Activated naive CD4-positive, alpha-beta T cell treated with anti-CD3 and anti-CD28 coated beads for 36 hours (primary cell): ENCODE measurements around the gene OTC. TPM values are rescaled to one million over a fixed set of nuclear protein-coding genes. Genes with fewer than 3 reads are reported as not detected.

Source experiments
- CTCF ChIA-PET: fragments of 350-600 bp; sonication (Branson Sonifier 250); formaldehyde crosslinking; loops from one replicate; lab custom pipeline; 2021; ENCODE audit warnings: antibody characterized with exemption; lab: Charles Lee
- DNase-seq: peaks from one replicate; pipeline ENCODE4 v3.0.0-alpha.2; 2020
- H3K27ac Mint-ChIP-seq: one replicate; pipeline ENCODE4 v1.8.0; 2021; ENCODE audit warnings: mild to moderate bottlenecking, mixed read lengths
- H3K27me3 Mint-ChIP-seq: one replicate; pipeline ENCODE4 v1.8.0; 2021; ENCODE audit warnings: low read depth, mixed read lengths
- H3K36me3 Mint-ChIP-seq: one replicate; pipeline ENCODE4 v1.8.0; 2021; ENCODE audit warnings: low read depth, mixed read lengths
- H3K4me1 Mint-ChIP-seq: one replicate; pipeline ENCODE4 v1.8.0; 2021; ENCODE audit warnings: low read depth, mixed read lengths
- H3K4me3 Mint-ChIP-seq: one replicate; pipeline ENCODE4 v1.8.0; 2021; ENCODE audit warnings: mild to moderate bottlenecking, moderate library complexity, mixed read lengths
- H3K9me3 Mint-ChIP-seq: one replicate; pipeline ENCODE4 v1.8.0; 2021; ENCODE audit warnings: mixed read lengths
- intact Hi-C: fragments of 100-400 bp; cut with micrococcal nuclease; formaldehyde crosslinking; loops from one replicate; pipeline ENCODE4 v1.15.1; 2023
- total RNA-seq, 2 experiments: library from RNA; stranded (reverse); gene quantifications; one replicate each; pipeline ENCODE4 v1.2.3, GENCODE V29; 2021

The OTC gene
- total RNA-seq, 2 experiments from 2014 or later = not detected

GRCh38 chrX:38368774-38369173 lies 16.4 kb downstream of the OTC start:
- no peak for DNase-seq
- no peak overlapping the region for H3K27ac Mint-ChIP-seq
- intact Hi-C loops = no loop called here
- H3K9me3 Mint-ChIP-seq = no peaks in the 10 kb centered on the region
- H3K27me3 Mint-ChIP-seq = no peaks in the 10 kb centered on the region
- CTCF ChIA-PET = no interaction called here
- H3K36me3 Mint-ChIP-seq = no peaks in the 10 kb centered on the region
- H3K4me1 Mint-ChIP-seq = no peaks in the 10 kb centered on the region
- no peak overlapping the region for H3K4me3 Mint-ChIP-seq

- Mint-ChIP-seq H3K4me3 (no peak overlapping the region), H3K36me3 (no peaks in the 10 kb centered on the region), H3K27ac (no peak overlapping the region), H3K27me3 (no peaks in the 10 kb centered on the region), H3K4me1 (no peaks in the 10 kb centered on the region), H3K9me3 (no peaks in the 10 kb centered on the region)
- CTCF ChIA-PET = no interaction called here
- intact Hi-C loops = no loop called here
- DNase-seq = no peak
These were observed 19.2 kb downstream of the OTC start for GRCh38 chrX:38371641-38372040.

- no peaks in the 10 kb centered on the region for H3K4me1 Mint-ChIP-seq
- no peaks in the 10 kb centered on the region for H3K9me3 Mint-ChIP-seq
- CTCF ChIA-PET = no interaction called here
- no peak overlapping the region for H3K4me3 Mint-ChIP-seq
- no peak for DNase-seq
- intact Hi-C loops = no loop called here
- H3K36me3 Mint-ChIP-seq = no peaks in the 10 kb centered on the region
- H3K27me3 Mint-ChIP-seq = peaks cover 4% of the 10 kb centered on the region
- no peak overlapping the region for H3K27ac Mint-ChIP-seq
These were observed 22.0 kb downstream of the OTC start for GRCh38 chrX:38374431-38374830.

GRCh38 chrX:38375891-38376290 lies 23.5 kb downstream of the OTC start:
- CTCF ChIA-PET = no interaction called here
- Mint-ChIP-seq H3K4me1 (no peaks in the 10 kb centered on the region), H3K36me3 (no peaks in the 10 kb centered on the region), H3K9me3 (no peaks in the 10 kb centered on the region), H3K27me3 (peaks cover 4% of the 10 kb centered on the region), H3K4me3 (no peak overlapping the region), H3K27ac (no peak overlapping the region)
- intact Hi-C loops = no loop called here
- DNase-seq = no peak

GRCh38 chrX:38376747-38377146 lies 24.3 kb downstream of the OTC start:
- H3K4me1 Mint-ChIP-seq = no peaks in the 10 kb centered on the region
- intact Hi-C loops = no loop called here
- H3K9me3 Mint-ChIP-seq = no peaks in the 10 kb centered on the region
- H3K27me3 Mint-ChIP-seq = peaks cover 4% of the 10 kb centered on the region
- H3K27ac Mint-ChIP-seq = no peak overlapping the region
- no peak overlapping the region for H3K4me3 Mint-ChIP-seq
- no peak for DNase-seq
- H3K36me3 Mint-ChIP-seq = no peaks in the 10 kb centered on the region
- CTCF ChIA-PET = no interaction called here

- Mint-ChIP-seq H3K27ac (no peak overlapping the region), H3K9me3 (no peaks in the 10 kb centered on the region), H3K36me3 (no peaks in the 10 kb centered on the region), H3K4me3 (no peak overlapping the region), H3K4me1 (no peaks in the 10 kb centered on the region), H3K27me3 (peaks cover 4% of the 10 kb centered on the region)
- CTCF ChIA-PET = no interaction called here
- intact Hi-C loops = no loop called here
- no peak for DNase-seq
These were observed 26.7 kb downstream of the OTC start for GRCh38 chrX:38379088-38379487.

- CTCF ChIA-PET = interaction anchor here (1.1 kb wide), 1 partner anchor 82 kb away, joined by 3 read pairs; no protein-coding TSS in a partner anchor
- no peak overlapping the region for H3K4me3 Mint-ChIP-seq
- peaks cover 7% of the 10 kb centered on the region for H3K27me3 Mint-ChIP-seq
- H3K4me1 Mint-ChIP-seq = no peaks in the 10 kb centered on the region
- H3K36me3 Mint-ChIP-seq = no peaks in the 10 kb centered on the region
- H3K27ac Mint-ChIP-seq = no peak overlapping the region
- no peaks in the 10 kb centered on the region for H3K9me3 Mint-ChIP-seq
- intact Hi-C loops = no loop called here
- no peak for DNase-seq
These were observed 30.3 kb downstream of the OTC start for GRCh38 chrX:38382663-38383062.

GRCh38 chrX:38400389-38400910 lies 48.0 kb downstream of the OTC start:
- CTCF ChIA-PET = no interaction called here

GRCh38 chrX:38402118-38402517 lies 49.7 kb downstream of the OTC start:
- intact Hi-C loops = no loop called here
- Mint-ChIP-seq H3K36me3 (no peaks in the 10 kb centered on the region), H3K27ac (no peak overlapping the region), H3K4me3 (no peak overlapping the region), H3K9me3 (no peaks in the 10 kb centered on the region), H3K27me3 (peaks cover 2% of the 10 kb centered on the region), H3K4me1 (no peaks in the 10 kb centered on the region)
- no peak for DNase-seq
- CTCF ChIA-PET = no interaction called here

More at GRCh38 chrX:38400389-38400910, 48.0 kb downstream of the OTC start:
- no peaks in the 10 kb centered on the region for H3K9me3 Mint-ChIP-seq
- no peaks in the 10 kb centered on the region for H3K36me3 Mint-ChIP-seq
- H3K27ac Mint-ChIP-seq = no peak overlapping the region
- intact Hi-C loops = no loop called here
- DNase-seq = no peak
- H3K4me1 Mint-ChIP-seq = no peaks in the 10 kb centered on the region
- no peaks in the 10 kb centered on the region for H3K27me3 Mint-ChIP-seq
- H3K4me3 Mint-ChIP-seq = no peak overlapping the region

GRCh38 chrX:38403834-38404233 lies 51.4 kb downstream of the OTC start:
- H3K27ac Mint-ChIP-seq = no peak overlapping the region
- no peaks in the 10 kb centered on the region for H3K9me3 Mint-ChIP-seq
- intact Hi-C loops = no loop called here
- no peak for DNase-seq
- peaks cover 2% of the 10 kb centered on the region for H3K27me3 Mint-ChIP-seq
- H3K36me3 Mint-ChIP-seq = no peaks in the 10 kb centered on the region
- no peaks in the 10 kb centered on the region for H3K4me1 Mint-ChIP-seq
- CTCF ChIA-PET = no interaction called here
- H3K4me3 Mint-ChIP-seq = no peak overlapping the region

GRCh38 chrX:38407126-38407525 lies 54.7 kb downstream of the OTC start:
- H3K9me3 Mint-ChIP-seq = no peaks in the 10 kb centered on the region
- CTCF ChIA-PET = no interaction called here
- no peaks in the 10 kb centered on the region for H3K4me1 Mint-ChIP-seq
- no peaks in the 10 kb centered on the region for H3K36me3 Mint-ChIP-seq
- no peak for DNase-seq
- intact Hi-C loops = no loop called here
- peaks cover 2% of the 10 kb centered on the region for H3K27me3 Mint-ChIP-seq
- no peak overlapping the region for H3K27ac Mint-ChIP-seq
- H3K4me3 Mint-ChIP-seq = no peak overlapping the region

GRCh38 chrX:38409289-38409688 lies 56.9 kb downstream of the OTC start:
- H3K4me3 Mint-ChIP-seq = no peak overlapping the region
- peaks cover 2% of the 10 kb centered on the region for H3K27me3 Mint-ChIP-seq
- H3K4me1 Mint-ChIP-seq = no peaks in the 10 kb centered on the region
- H3K27ac Mint-ChIP-seq = no peak overlapping the region
- CTCF ChIA-PET = no interaction called here
- no peaks in the 10 kb centered on the region for H3K9me3 Mint-ChIP-seq
- no peak for DNase-seq
- H3K36me3 Mint-ChIP-seq = no peaks in the 10 kb centered on the region
- intact Hi-C loops = no loop called here

- CTCF ChIA-PET = no interaction called here
- Mint-ChIP-seq H3K27me3 (no peaks in the 10 kb centered on the region), H3K36me3 (no peaks in the 10 kb centered on the region), H3K27ac (no peak overlapping the region), H3K4me1 (no peaks in the 10 kb centered on the region), H3K9me3 (no peaks in the 10 kb centered on the region), H3K4me3 (no peak overlapping the region)
- intact Hi-C loops = no loop called here
- DNase-seq = no peak
These were observed 74.4 kb downstream of the OTC start for GRCh38 chrX:38426785-38427184.
